ENCODE measurements around the gene ACAD8. TPM values are rescaled to one million over a fixed set of nuclear protein-coding genes. Genes with fewer than 3 reads are reported as not detected.
"Not testable (repeated sequence)": the region's sequence is repeated elsewhere in the genome, so short reads cannot be mapped to it uniquely, and the experiment has no call there.

ACAD8 gene
- total RNA-seq, 1 donor from 2014 or later, result 8.2 TPM

DNA sequence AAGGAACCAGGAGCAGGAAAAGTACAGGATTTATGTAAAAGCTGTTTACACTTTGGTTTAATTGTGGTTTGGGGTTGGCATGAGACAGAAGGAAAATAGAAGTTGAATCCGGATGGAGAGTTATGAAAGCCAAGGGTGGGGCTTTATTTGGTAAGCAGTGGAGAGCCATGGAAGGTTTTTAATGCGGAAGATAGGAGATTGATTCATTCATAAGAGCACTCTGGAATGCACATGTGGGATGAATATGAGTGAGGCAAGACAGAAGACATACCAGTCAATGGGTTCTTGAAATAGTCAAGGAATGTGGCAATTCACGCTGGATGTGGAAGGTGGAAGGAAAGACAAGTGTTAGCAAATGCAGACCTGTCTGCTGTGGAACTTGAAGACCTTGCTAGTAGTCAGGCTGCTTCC is 13.5 kb downstream of the ACAD8 start:
- DNase-seq (ENCODE audit: low spot score), result peak; percentile 63

DNA sequence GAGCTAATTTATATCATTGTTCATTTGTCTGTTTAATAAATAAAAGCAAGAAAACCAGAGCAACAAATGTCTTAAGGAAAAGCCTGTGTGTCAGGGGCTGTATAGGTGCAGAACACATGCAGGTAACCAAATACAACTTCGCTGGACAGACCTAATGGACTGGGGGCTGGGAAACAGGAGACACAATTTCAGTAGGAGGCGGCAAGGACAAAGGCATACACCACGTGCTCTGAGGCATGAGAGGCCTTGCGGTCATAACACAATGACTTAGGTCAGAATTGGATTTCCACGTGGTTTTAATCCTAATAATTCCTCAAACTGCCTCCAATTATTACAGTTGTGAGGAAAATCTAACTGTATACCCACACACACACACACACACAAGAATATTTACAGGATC is 14.1 kb downstream of the ACAD8 start:
- DNase-seq (ENCODE audit: low spot score), result no peak

DNA sequence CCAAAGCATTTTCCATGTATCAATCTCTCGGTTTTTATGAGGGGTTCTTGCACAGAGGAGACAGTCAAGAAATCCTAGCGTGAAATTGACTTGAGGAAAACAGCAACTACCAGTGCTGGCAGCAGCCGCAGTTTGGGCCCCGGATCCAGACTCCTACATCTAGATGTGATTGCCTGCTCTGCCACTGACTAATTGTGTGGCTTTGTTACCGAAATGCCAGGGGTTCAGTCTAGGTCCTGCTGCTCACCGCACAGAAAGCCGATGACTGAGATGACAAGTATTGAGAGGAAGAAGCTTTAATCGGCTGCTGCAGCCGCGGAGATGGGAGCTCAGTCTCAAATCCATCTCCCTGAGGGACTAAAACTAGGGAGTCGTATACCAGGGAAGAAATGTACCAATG is 14.6 kb downstream of the ACAD8 start:
- no peak for DNase-seq (ENCODE audit: low spot score)

DNA sequence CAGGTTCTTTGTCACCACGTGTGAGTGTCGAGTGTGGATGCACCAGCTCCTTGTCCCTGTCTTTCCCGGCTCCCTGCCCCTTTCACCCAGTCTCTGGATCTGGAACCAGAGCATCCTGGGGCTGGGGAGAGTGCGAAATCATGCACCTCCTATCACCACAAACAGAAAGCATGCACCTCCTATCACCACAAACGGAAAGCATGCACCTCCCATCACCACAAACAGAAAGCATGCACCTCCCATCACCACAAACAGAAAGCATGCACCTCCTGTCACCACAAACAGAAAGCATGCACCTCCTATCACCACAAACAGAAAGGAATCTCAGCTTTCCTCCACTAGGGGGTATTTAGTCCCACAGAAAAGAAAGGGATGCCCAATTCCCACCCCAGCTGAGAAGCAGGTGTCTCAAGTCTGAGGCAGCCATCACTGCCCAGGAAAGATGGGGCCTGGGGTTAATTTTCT is 16.9 kb downstream of the ACAD8 start:
- DNase-seq (ENCODE audit: low spot score), result no peak

DNA sequence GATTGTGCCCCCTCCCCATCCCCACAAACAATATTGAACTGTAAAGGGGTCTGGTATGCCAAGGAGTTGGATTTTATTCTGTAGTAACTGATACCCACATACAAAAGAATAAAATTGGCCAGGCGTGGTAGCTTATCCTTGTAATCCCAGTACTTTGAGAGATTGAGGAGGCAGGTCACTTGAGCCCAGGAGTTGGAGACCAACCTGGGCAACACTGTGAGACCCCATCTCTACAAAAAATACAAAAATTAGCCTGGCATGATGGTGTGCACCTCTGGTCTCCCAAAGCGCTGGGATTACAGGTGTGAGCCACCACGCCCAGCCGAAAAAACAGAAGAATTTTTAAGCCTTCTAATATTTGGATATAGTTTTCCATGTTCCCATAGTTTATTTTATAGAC is 18.6 kb downstream of the ACAD8 start:
- DNase-seq (ENCODE audit: low spot score), result no peak

DNA sequence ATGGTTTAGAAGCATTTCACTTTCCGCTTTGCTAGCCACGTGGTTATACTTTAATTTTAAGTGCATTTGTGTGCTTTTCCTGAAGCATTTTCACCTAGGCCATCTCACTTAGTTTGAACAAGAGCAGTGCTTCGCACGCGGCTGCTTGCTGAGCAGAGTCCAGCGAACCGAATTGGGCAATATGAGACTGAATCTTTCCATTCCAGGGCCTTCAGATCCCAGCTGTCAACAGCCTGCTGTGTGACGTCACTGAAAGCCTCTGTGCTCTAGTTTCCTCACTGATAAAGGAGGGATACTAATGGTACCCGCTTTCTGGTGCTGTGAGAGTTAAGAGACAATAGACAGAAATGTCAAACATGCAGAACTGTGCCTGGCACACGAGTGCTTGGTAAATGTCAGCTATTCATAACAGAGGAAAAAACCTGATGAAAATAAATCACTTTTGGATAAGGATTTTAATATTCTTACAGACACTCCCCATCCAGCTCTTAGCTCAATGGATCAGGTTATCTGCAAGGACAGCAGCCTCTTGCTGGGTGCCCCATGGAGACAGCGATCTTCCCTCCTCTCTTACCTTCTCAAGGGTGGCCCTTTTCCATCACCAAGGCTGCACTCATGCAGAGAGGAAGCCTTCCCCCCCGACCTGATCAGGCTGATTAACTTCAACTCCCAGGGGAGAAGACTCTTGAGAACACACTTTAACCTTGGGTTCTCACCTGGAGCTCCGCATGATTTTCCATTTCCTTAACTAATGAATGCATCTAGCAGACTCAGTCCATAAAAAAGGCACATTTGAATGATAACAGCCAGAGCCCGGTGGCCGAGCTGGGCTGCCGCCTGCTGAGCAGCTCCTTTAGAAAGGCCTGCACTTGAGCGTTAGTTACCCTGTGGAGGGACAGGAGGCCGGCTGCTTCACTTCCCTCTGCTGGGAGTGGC is 19.3 kb downstream of the ACAD8 start:
- DNase-seq (ENCODE audit: low spot score), result peak; percentile 83

DNA sequence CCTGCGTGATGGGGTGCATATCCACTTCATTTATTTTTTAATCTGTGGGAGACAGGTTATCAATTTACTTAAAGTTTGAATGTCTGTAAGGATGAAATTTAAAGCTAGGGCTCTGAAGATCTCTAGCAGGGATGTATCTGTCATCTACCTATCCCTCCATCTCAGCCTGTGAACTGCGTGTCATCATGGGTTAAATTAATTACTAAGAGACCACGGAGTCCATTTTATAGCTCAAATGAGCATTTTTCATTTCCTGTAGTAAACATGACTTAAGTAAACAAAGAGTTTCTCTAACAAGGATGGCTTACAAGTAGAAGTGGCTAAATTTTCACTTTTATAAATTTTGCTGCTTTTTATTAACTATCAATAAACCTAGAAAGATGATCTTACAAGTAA is 19.9 kb downstream of the ACAD8 start:
- DNase-seq (ENCODE audit: low spot score), result no peak

DNA sequence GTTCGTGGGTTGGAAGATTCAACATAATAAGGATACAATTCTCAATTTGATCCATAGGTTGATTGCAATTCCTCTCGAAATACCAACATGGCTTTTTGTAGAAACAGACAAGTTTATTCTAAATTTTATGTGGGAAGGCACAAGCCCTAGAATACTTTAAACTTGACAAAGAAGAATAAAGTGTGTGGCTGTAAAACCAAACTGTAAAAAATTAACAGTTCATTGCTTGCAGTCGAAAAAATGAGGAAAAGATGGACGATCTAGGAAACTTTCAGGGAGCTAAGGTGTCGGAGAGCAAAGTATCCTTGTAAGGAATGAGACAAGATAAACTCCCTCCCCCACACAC is 21.8 kb downstream of the ACAD8 start:
- DNase-seq (ENCODE audit: low spot score), result no peak

DNA sequence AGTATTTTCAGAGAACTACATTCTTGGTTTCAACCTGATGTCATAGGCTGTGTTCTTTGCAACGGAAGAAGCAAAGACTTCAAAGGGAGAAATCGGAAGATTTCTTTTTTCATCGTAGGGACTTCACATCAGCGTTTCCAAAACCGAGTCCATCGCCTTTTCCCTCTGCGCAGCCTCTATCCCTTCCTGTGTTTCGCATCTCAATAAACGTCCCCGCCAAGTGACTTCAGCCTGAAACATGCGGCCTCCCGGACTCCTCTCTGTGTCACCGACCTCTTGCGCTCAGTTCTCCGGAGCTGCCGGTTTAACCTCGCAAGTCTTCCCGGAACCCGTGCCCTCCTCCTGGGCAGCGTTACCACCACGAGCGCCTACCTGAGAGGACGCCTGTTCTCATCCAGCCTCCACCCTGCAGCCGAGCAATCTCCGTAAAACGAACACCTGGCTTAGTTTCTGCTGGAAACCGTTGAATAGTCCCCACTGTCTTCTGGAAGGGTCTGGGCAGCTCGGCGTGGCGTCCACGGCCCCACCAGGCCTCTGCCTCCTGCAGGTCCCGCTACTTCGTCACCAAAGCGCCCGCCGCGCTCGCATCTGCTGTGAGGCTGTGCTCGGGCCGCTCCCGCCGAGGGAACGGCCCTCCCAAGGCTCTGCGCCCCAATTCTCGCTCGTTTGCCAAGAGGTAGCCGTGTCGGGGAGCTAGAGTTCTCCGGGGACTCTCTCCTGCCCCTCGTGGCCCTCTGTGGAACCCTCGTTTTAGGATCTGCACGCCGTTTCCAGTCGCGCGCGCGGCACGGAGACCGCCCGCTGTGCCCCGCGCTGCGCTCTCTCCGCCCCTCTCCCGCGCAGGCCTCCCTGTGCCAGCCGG is 22.4 kb downstream of the ACAD8 start, which contains the start of gene GLB1L3:
GLB1L3 (plus strand) TSS at position 846 of the 862 bp plus-strand sequence. CDS start 362 bp downstream, outside the sequence.
- DNase-seq (ENCODE audit: low spot score), result peak; percentile 11

DNA sequence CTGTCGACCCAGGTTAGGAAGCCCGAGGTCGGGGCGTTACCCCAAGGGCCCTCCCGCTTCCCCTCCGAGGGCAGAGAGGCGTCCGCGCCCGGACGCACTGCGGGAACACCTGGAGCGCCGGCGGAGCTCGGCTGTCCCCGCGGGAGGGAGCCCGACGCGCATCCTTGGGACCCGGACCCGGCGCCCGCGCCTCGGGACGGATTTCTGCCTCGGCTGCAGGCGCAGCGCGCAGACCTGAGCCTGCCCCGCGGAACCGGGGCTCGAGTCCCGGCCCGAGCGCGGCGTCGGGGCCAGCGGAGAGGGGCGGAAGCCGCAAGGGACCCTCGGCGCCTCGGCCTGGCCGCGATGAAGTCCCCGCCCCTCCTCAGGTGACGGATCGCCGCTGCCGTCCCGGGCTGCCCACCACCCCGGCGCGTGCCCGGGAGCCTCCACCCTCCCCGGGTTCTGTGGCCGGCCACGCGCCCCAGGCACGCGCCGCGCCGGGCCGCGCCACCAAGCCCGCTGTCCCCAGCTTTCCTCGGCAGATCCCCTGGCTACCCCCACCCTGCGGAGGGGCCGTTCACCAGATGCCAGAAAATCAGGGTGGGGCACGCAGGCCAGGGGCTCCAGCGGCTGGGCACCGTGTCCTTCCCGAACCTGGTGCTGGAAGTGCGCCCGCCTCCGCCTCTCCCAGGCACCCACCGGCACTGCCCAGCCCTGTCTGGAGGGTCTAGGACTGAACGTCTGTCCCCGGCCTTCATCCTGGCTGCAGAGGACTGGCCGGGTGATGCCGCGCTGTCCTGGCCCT is 23.2 kb downstream of the ACAD8 start:
- DNase-seq (ENCODE audit: low spot score), result no peak

DNA sequence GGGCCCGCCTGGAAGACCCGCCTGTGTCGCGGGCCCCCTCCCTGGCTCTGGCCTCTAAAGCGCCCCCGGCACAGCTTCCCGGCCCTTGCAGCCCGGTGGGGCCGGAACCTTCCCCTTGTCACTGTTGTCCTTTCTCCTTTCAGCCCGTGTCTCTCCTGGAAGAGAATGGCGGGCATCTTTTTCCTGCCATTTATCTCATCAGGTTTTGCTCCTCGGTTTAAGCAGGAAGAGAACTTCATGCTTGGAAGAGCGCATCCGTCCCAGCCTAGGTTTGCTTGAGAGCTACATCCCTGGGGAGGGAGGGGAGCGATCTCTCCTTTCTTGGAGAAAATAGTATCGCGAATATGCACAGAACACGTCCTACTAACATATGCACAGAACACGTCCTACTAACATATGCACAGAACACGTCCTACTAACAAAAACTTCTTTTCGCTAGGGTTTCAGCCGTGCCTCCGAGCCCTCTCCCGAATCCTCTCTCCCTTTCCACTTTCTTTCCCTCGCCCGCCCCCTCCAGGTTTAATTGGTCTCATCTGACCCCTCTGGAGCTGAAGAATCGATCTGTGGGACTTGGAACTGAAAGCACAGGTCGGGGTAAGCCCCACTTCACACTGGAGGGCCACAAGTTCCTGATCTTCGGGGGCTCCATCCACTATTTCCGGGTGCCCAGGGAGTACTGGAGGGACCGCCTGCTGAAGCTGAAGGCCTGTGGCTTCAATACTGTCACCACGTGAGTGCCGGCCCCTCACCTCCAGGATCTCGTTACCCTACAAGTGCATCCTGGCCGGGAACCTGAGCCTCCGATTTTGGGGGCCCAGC is 24.0 kb downstream of the ACAD8 start:
- no peak for DNase-seq (ENCODE audit: low spot score)

DNA sequence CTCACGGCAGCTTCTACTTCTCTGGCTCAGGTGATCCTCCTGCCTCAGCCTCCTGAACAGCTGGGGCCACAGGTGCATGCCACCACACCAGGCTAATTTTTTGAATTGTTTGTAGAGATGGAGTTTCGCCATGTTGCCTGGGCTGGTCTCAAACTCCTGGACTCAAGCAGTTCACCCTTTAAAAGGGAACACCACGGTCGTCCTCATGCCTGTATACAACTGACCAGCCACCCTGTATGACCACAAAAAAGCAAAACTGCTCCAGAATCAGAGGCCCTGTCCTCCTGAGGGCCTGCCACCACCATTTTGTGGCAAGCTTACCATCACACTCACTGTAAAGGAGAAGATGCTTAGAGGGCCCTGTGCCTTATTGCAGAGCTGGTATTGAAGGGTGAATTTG is 25.0 kb downstream of the ACAD8 start:
- DNase-seq (ENCODE audit: low spot score), result no peak

DNA sequence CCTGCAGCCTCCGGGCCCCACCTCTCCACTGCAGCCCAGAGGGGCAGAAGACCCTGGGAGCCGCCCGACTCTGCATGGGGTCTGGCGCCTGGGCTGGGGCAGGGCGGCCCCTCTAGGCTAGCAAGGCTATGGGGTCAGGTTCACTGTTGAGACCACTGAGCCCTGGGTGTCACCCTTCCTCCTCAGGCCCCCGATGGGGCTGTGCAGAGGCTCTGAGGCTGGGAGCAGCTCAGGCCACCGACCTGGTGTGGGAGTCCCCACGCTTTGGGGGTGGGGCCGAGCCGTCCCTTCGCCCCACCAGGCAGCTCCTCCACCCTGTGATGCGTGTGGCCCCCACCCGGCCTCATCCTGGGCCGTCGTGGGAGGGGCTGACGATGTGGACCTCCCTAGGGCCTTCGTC is 28.3 kb downstream of the ACAD8 start:
- DNase-seq (ENCODE audit: low spot score), result not testable (repeated sequence)

DNA sequence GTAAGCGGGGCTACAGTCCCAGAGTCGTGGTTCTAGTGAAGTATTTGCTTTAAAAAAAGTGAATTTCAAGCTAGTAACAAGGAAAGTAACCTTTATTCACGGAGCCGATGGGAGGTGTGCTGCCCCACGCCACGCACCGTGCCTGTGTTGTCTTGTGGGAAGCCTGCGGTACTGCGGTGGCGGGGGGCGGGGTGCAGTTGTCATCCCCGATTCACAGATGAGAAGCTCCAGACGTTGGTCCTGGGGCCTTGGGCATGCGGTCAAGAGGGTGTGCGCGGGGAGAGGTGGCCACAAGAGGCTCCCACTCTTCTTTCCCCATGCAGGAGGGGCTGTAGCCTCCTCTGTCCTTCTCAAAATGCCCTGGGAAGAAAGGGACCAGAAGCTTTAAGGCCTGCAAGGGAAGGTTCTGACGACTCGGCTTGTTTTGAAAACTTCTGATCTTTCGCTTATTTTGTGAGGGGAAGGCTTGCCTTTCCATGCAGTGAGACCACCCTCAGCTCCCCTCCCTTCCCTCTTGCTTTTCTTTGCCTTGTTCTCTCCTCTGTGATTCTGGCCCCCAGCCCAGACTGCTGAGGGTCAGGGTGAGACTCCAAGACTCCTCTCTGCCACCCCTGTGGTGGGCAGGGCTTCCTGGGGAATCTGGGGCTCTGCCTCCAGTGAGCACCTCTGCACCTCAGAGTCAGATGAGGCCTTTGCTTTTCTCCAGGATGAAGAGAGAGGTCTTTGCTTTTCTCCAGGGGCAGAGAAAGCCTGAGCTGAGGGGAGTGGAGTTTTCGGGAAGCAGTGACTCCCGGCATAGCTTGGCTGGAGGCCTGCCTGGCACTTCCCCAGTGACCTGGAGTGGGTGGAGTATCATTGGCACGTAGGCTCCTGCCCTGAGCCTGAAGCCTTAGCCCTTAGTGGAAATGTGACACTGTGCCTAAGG is 29.0 kb downstream of the ACAD8 start:
- DNase-seq (ENCODE audit: low spot score), result no peak

DNA sequence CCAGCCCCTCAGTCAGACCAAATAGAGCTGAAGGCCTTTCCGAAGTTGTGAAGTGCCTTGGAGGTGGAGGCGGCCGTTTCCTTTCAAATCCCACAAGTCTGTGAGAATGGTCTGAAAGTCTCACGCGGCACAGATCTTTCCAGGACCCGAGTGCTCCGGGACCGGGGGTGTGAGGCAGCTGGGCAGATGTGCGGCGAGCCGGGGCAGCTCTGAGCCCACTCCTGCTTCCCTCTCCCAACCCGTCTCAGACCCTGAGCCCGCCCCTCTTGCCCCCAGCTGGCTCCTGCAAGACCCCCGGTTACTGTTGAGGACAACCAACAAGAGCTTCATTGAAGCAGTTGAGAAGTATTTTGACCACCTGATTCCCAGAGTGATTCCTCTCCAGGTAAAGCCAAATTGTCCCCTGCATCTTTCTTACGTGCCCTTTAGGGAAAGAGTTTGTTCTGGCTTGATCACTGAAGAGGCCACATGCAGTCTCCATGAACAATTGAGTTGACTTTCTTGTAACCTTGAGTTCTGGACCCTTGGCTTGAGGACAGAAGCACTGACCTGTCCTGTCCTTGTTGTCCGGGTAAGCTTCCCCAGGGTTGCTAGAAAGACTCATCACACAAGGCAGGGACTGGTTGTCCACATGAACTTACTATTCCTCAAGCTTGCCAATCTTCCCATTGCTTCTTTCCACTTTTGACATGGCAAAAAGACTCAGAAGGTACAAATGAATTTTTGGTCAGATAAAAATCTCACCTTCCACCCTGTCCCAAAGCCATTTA is 30.3 kb downstream of the ACAD8 start:
- no peak for DNase-seq (ENCODE audit: low spot score)

DNA sequence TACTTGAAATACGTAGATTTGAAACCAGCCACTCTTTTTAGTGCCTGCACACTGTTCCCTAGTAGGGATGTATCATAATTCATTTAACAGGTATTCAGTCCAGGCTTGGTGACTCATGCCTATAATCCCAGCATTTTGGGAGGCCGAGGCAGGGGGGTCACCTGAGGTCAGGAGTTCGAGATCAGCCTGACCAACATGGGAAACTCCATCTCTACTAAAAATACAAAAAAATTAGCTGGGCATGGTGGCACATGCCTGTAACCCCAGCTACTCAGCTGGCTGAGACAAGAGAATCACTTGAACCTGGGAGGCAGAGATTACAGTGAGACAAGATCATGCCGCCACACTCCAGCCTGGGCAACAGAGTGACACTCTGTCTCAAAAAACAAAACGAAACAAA is 31.0 kb downstream of the ACAD8 start:
- DNase-seq (ENCODE audit: low spot score), result not testable (repeated sequence)

DNA sequence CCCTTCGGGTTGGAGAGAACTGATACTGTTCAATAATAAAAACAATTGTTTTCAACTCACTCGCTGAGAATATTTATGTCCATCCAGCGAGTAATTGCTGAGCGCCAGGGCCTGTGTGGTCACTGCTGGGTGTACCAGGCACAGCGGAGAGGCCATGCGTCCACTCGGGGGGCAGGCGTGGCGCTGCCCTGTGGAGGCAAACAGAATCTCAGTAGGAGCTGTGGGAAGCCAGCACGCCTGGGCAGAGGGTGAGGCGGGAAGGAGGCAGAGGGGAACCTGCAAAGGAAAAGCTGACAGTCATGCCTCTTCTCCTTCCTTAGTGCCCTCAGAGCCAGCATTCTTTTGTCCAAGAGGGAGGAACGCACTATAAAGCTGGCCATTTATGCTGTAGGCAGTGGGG is 34.2 kb downstream of the ACAD8 start:
- DNase-seq (ENCODE audit: low spot score), result no peak

DNA sequence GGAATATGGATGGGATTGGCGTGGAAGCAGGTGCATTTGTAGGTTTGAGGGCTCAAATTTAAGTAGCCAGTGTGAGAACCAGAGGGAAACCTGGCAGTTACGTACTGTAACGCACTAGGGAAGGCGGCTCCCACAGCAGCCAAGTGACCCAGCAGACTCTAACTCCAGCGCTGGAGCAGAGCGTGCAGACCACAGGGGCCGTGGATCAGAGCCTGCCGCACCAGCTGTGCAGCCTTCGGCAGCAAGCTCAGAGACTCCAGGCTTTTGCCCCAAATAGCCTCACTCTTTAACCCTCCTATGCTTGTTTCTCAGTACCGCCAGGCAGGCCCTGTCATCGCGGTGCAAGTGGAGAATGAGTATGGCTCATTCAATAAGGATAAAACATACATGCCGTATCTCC is 35.1 kb downstream of the ACAD8 start:
- DNase-seq (ENCODE audit: low spot score), result no peak

DNA sequence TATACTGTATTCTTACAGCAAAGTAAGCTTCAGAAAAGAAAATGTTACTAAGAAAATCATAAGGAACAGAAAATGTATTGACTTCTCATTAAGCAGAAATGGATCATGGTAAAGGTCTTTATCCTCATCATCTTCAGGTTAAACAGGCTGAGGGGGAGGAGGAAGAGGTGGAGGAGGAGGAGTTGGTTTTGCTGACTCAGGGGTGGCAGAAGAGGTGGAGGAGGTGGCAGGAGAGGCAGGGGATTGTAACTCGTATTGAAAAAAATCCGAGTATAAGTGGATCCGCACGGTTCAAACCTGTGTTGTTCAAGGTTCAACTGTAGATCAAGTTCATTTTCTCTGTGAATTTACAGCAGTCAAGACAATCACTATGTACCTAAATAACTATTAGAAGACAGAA is 35.8 kb downstream of the ACAD8 start:
- DNase-seq (ENCODE audit: low spot score), result no peak

Measured in umbilical cord (tissue), 2 donors.